LNCaP clone FGC (cell line): ENCODE data around the gene AMN.

Source experiments
- DNase-seq: peaks from one replicate; pipeline ENCODE4 v3.0.0-alpha.2; 2011; ENCODE audit warnings: low read depth
- H3K4me3 ChIP-seq: 2 replicates; pipeline ENCODE4 v1.5.1; 2011; ENCODE audit warnings: mild to moderate bottlenecking, low read depth, low read length, control low read depth
- CTCF ChIP-seq: IDR thresholded peaks from 2 replicates; pipeline ENCODE4 v1.5.1; 2012; ENCODE audit warnings: mild to moderate bottlenecking; ENCODE audit not compliant: control insufficient read depth, insufficient read depth; ENCODE audit errors: extremely low read depth

The AMN gene

GRCh38 chr14:102973706-102974285 is 51.3 kb downstream of the AMN start:
- no peak overlapping the region for H3K4me3 ChIP-seq
- no peak for DNase-seq
- no peak for TF ChIP-seq CTCF

GRCh38 chr14:102975662-102976061 is 53.2 kb downstream of the AMN start:
- no peak for DNase-seq
- TF ChIP-seq CTCF = no peak
- no peak overlapping the region for H3K4me3 ChIP-seq

GRCh38 chr14:102977475-102977874 is 55.0 kb downstream of the AMN start:
- DNase-seq = peak; percentile 79
- TF ChIP-seq CTCF = no peak
- no peak overlapping the region for H3K4me3 ChIP-seq

- H3K4me3 ChIP-seq = no peak overlapping the region
- no peak for DNase-seq
- TF ChIP-seq CTCF = no peak
These were observed 56.9 kb downstream of the AMN start for GRCh38 chr14:102979406-102979805.

- H3K4me3 ChIP-seq = no peak overlapping the region
- no peak for DNase-seq
- no peak for TF ChIP-seq CTCF
These were observed 57.9 kb downstream of the AMN start for GRCh38 chr14:102980409-102980810.
